NCI-H510A (cell line): ENCODE measurements around the gene SDE2.
A peak's percentile ranks its signal among the peaks of the same experiment; 100 is the strongest.
"Not testable (repeated sequence)": the region's sequence is repeated elsewhere in the genome, so short reads cannot be mapped to it uniquely, and the experiment has no call there.

ENCODE experiments used
- DNase-seq: peaks from one replicate; lab custom pipeline; 2025; lab: John Stamatoyannopoulos, UW

Gene SDE2

GRCh38 chr1:226006686-226007085, 7.5 kb upstream of the SDE2 start:
- DNase-seq, result no peak

- no peak for DNase-seq
Observed at GRCh38 chr1:226004396-226004795, 5.3 kb upstream of the SDE2 start.

GRCh38 chr1:226003502-226004170, 4.5 kb upstream of the SDE2 start:
- no peak for DNase-seq

- DNase-seq, result peak; percentile 85
Observed at GRCh38 chr1:226002667-226003501, 3.7 kb upstream of the SDE2 start.

GRCh38 chr1:226001963-226002666, 3.0 kb upstream of the SDE2 start:
- peak; percentile 78 for DNase-seq

- no peak for DNase-seq
Observed at GRCh38 chr1:226001088-226001487, 1.9 kb upstream of the SDE2 start.

GRCh38 chr1:226000493-226001081, 1.4 kb upstream of the SDE2 start:
- not testable (repeated sequence) for DNase-seq

GRCh38 chr1:225999912-226000337, 782 bp upstream of the SDE2 start:
- no peak for DNase-seq

GRCh38 chr1:225998560-225999226, 450 bp downstream of the SDE2 start:
- no peak for DNase-seq

GRCh38 chr1:225996946-225997545, 2.1 kb downstream of the SDE2 start:
- DNase-seq, result no peak

GRCh38 chr1:225995919-225996864, 3.0 kb downstream of the SDE2 start:
- no peak for DNase-seq

GRCh38 chr1:225990705-225991464, 8.3 kb downstream of the SDE2 start:
- DNase-seq, result no peak

GRCh38 chr1:225987491-225988316, 11.4 kb downstream of the SDE2 start:
- no peak for DNase-seq

GRCh38 chr1:225981714-225982113, 17.4 kb downstream of the SDE2 start:
- no peak for DNase-seq

- DNase-seq, result no peak
Observed at GRCh38 chr1:225980005-225980836, 18.9 kb downstream of the SDE2 start.

GRCh38 chr1:225979421-225979820, 19.7 kb downstream of the SDE2 start:
- DNase-seq, result no peak

- DNase-seq, result no peak
Observed at GRCh38 chr1:225977937-225978748, 21.0 kb downstream of the SDE2 start.
